H1 (cell line): ENCODE data around the gene NBAS. TPM values are rescaled to one million over a fixed set of nuclear protein-coding genes. Genes with fewer than 3 reads are reported as not detected.

Source experiments
- CTCF ChIA-PET: fragments of 300-600 bp; sonication (Branson Sonifier 250); formaldehyde crosslinking; loops from one replicate; lab custom pipeline; 2021; ENCODE audit not compliant: partially characterized antibody; lab: Charles Lee
- POLR2A ChIA-PET: fragments of 300-600 bp; sonication (Branson Sonifier 250); formaldehyde crosslinking; loops from one replicate; lab custom pipeline; 2021; ENCODE audit warnings: inconsistent platforms; ENCODE audit not compliant: partially characterized antibody; lab: Charles Lee
- DNase-seq, 2 experiments: peaks; one replicate each; pipeline versions ENCODE4 v3.0.0 to v3.0.0-alpha.2; 2010 to 2022; ENCODE audit warnings: low spot score in 2 of 2, low read depth in 1 of 2, mixed read lengths in 1 of 2
- FAIRE-seq: peaks from 2 replicates; lab custom pipeline; 2011; peaks lifted over from hg19 to GRCh38; lab: Jason Lieb, UNC
- H2AFZ ChIP-seq: 2 replicates; pipeline ENCODE4 v1.8.1; 2012; ENCODE audit warnings: low read length, inconsistent platforms
- H2AK5ac ChIP-seq: 2 replicates; pipeline ENCODE4 v1.6.1; 2013; ENCODE audit warnings: low read depth, low read length
- H2BK120ac ChIP-seq: replicated peaks from 2 replicates; pipeline ENCODE3; 2013; ENCODE audit warnings: low read depth, low read length, inconsistent platforms
- H2BK12ac ChIP-seq: 2 replicates; pipeline ENCODE4 v1.6.1; 2013; ENCODE audit warnings: low read depth, low read length
- H2BK15ac ChIP-seq: 2 replicates; pipeline ENCODE4 v1.6.1; 2013; ENCODE audit warnings: low read length
- H2BK20ac ChIP-seq: 2 replicates; pipeline ENCODE4 v1.6.1; 2013; ENCODE audit warnings: low read length
- H2BK5ac ChIP-seq: 2 replicates; pipeline ENCODE4 v1.6.1; 2013; ENCODE audit warnings: low read depth, low read length
- H3K14ac ChIP-seq: 2 replicates; pipeline ENCODE4 v1.6.1; 2013; ENCODE audit warnings: inconsistent platforms; ENCODE audit not compliant: insufficient read length
- H3K18ac ChIP-seq: 2 replicates; pipeline ENCODE4 v1.6.1; 2013; ENCODE audit warnings: low read length; ENCODE audit errors: extremely low read depth
- H3K23ac ChIP-seq: 2 replicates; pipeline ENCODE4 v1.6.1; 2013; ENCODE audit warnings: inconsistent platforms; ENCODE audit not compliant: insufficient read length
- H3K23me2 ChIP-seq: 2 replicates; pipeline ENCODE4 v1.6.1; 2013; ENCODE audit warnings: low read depth, low read length
- H3K27ac ChIP-seq: 2 replicates; pipeline ENCODE4 v1.6.1; 2011; ENCODE audit warnings: low read depth, low read length, inconsistent platforms
- H3K27me3 ChIP-seq, 4 experiments: replicated peaks in 1 of 4; 1 replicate in 1 of 4; 2 replicates in 3 of 4; pipeline versions ENCODE4 v1.6.1 to v1.8.1; 2011 to 2013; ENCODE audit warnings: low read length in 3 of 4, mild to moderate bottlenecking in 3 of 4, inconsistent platforms in 2 of 4, mixed read lengths in 2 of 4, moderate library complexity in 1 of 4; ENCODE audit not compliant: control insufficient read depth in 3 of 4, insufficient read depth in 3 of 4; ENCODE audit errors: extremely low read depth in 1 of 4
- H3K36me3 ChIP-seq, 4 experiments: 2 replicates each; pipeline versions ENCODE4 v1.6.1 to v1.8.1; 2011 to 2013; ENCODE audit warnings: mild to moderate bottlenecking in 4 of 4, low read length in 3 of 4, moderate library complexity in 2 of 4, control low read depth in 1 of 4, inconsistent platforms in 1 of 4; ENCODE audit not compliant: insufficient read depth in 4 of 4, control insufficient read depth in 2 of 4
- H3K4ac ChIP-seq: replicated peaks from 2 replicates; pipeline ENCODE3; 2013; ENCODE audit warnings: low read length, low read depth, mixed read lengths, inconsistent platforms; ENCODE audit not compliant: insufficient read length
- H3K4me1 ChIP-seq, 4 experiments: replicated peaks in 1 of 4; 1 replicate in 1 of 4; 2 replicates in 3 of 4; pipeline versions ENCODE4 v1.6.1 to v1.8.1; 2011 to 2013; ENCODE audit warnings: low read length in 3 of 4, inconsistent platforms in 2 of 4, mixed read lengths in 1 of 4; ENCODE audit not compliant: insufficient read depth in 4 of 4, control insufficient read depth in 3 of 4
- H3K4me2 ChIP-seq, 2 experiments: 2 replicates each; pipeline versions ENCODE4 v1.6.1 to v1.8.1; 2011 to 2013; ENCODE audit warnings: low read depth in 2 of 2, low read length in 2 of 2, control low read depth in 1 of 2, inconsistent platforms in 1 of 2, mild to moderate bottlenecking in 1 of 2; ENCODE audit not compliant: insufficient read depth in 1 of 2
- H3K4me3 ChIP-seq, 4 experiments: fragments of 200-600, 300-600 bp in 1 of 4; sonication (generic), shearing (Covaris generic), sonication (Bioruptor Twin) in 1 of 4; 2 replicates each; pipeline versions ENCODE4 v1.5.1 to v1.8.1; 2011 to 2016; ENCODE audit warnings: low read length in 4 of 4, low read depth in 3 of 4, control low read depth in 2 of 4, inconsistent platforms in 2 of 4, mild to moderate bottlenecking in 2 of 4, mixed read lengths in 1 of 4, moderate library complexity in 1 of 4; ENCODE audit not compliant: insufficient read depth in 2 of 4; ENCODE audit errors: extremely low read depth in 1 of 4
- H3K56ac ChIP-seq: replicated peaks from 2 replicates; pipeline ENCODE3; 2013; ENCODE audit warnings: low read depth, mild to moderate bottlenecking, mixed read lengths, low read length, inconsistent platforms; ENCODE audit not compliant: insufficient read length
- H3K79me1 ChIP-seq: 2 replicates; pipeline ENCODE4 v1.6.1; 2013; ENCODE audit warnings: low read depth, low read length, control low read depth
- H3K79me2 ChIP-seq, 2 experiments: 2 replicates each; pipeline versions ENCODE4 v1.6.1 to v1.8.1; 2012 to 2013; ENCODE audit warnings: low read length in 2 of 2, mild to moderate bottlenecking in 2 of 2, inconsistent platforms in 1 of 2; ENCODE audit not compliant: insufficient read depth in 2 of 2, control insufficient read depth in 1 of 2
- H3K9ac ChIP-seq, 4 experiments: replicated peaks in 1 of 4; 1 replicate in 1 of 4; 2 replicates in 3 of 4; pipeline versions ENCODE4 v1.6.1 to v1.8.1; 2011 to 2013; ENCODE audit warnings: low read depth in 3 of 4, low read length in 3 of 4, control low read depth in 2 of 4, mild to moderate bottlenecking in 2 of 4, moderate library complexity in 2 of 4, inconsistent platforms in 1 of 4; ENCODE audit errors: extremely low read depth in 1 of 4
- H3K9me3 ChIP-seq, 2 experiments: 2 replicates each; pipeline versions ENCODE4 v1.6.1 to v1.8.1; 2012 to 2013; ENCODE audit warnings: mild to moderate bottlenecking in 2 of 2, moderate library complexity in 2 of 2, control low read depth in 1 of 2, inconsistent platforms in 1 of 2, low read depth in 1 of 2, low read length in 1 of 2, mixed read lengths in 1 of 2; ENCODE audit not compliant: insufficient read depth in 2 of 2
- H4K20me1 ChIP-seq, 2 experiments: replicated peaks in 1 of 2; 2 replicates each; pipeline versions ENCODE3 to v1.8.1; 2011 to 2013; ENCODE audit warnings: inconsistent platforms in 2 of 2, low read length in 2 of 2, mild to moderate bottlenecking in 1 of 2; ENCODE audit not compliant: insufficient read depth in 2 of 2, control insufficient read depth in 1 of 2
- H4K5ac ChIP-seq: 2 replicates; pipeline ENCODE4 v1.6.1; 2013; ENCODE audit warnings: low read length, low read depth, mixed read lengths, inconsistent platforms; ENCODE audit not compliant: insufficient read length
- H4K8ac ChIP-seq: 2 replicates; pipeline ENCODE4 v1.8.0; 2013; ENCODE audit warnings: mild to moderate bottlenecking, moderate library complexity, low read length, inconsistent platforms; ENCODE audit not compliant: insufficient read depth; ENCODE audit errors: extremely low read depth
- H4K91ac ChIP-seq: replicated peaks from 2 replicates; pipeline ENCODE3; 2013; ENCODE audit warnings: low read length, mixed read lengths, inconsistent platforms; ENCODE audit not compliant: insufficient read length
- CEBPB ChIP-seq: IDR thresholded peaks from 2 replicates; pipeline ENCODE4 v1.6.1; 2012; ENCODE audit warnings: low read depth, low read length
- JUND ChIP-seq: IDR thresholded peaks from 2 replicates; pipeline ENCODE4 v1.6.1; 2011; ENCODE audit warnings: mild to moderate bottlenecking, improper control_type of control experiment, low read length
- MAX ChIP-seq: IDR thresholded peaks from 2 replicates; pipeline ENCODE4 v1.6.1; 2012; ENCODE audit warnings: inconsistent platforms
- RAD21 ChIP-seq, 2 experiments: IDR thresholded peaks in 1 of 2; conservative IDR thresholded peaks in 1 of 2; 2 replicates each; pipeline ENCODE4 v1.6.1; 2011; ENCODE audit warnings: low read depth in 2 of 2, low read length in 2 of 2, improper control_type of control experiment in 1 of 2, inconsistent platforms in 1 of 2, mild to moderate bottlenecking in 1 of 2, moderate library complexity in 1 of 2
- RXRA ChIP-seq: IDR thresholded peaks from 2 replicates; pipeline ENCODE4 v1.6.1; 2011; ENCODE audit warnings: low read depth, mild to moderate bottlenecking, low read length, moderate library complexity; ENCODE audit not compliant: insufficient read depth
- SP2 ChIP-seq: IDR thresholded peaks from 2 replicates; pipeline ENCODE4 v1.6.1; 2012; ENCODE audit warnings: mild to moderate bottlenecking, low read length, inconsistent platforms
- WGBS, 2 experiments: shearing (Covaris generic) in 1 of 2; methylation state at CpG; one replicate each; pipeline versions ENCODE4 v1.1.6 to v1.1.7; 2013 to 2015; ENCODE audit warnings: low lambda C conversion rate in 2 of 2, mixed read lengths in 2 of 2, inconsistent platforms in 1 of 2, low coverage in 1 of 2, missing lambda C conversion rate in 1 of 2; ENCODE audit not compliant: insufficient replicate concordance in 2 of 2, insufficient coverage in 1 of 2, insufficient read length in 1 of 2; ENCODE audit errors: extremely low coverage in 1 of 2, missing lambda C conversion rate in 1 of 2; 5-methylcytosine and 5-hydroxymethylcytosine counted together
- polyA plus RNA-seq, 7 experiments: library from polyadenylated mRNA; depleted of rRNA in 3 of 7; stranded (reverse) in 5 of 7; unstranded in 2 of 7; fragments of >200 nt in 5 of 7; fragments of 200-250 nt in 2 of 7; gene quantifications; 1 replicate in 5 of 7; 2 replicates in 1 of 7; 4 replicates in 1 of 7; pipeline versions ENCODE4 v1.2.1 to v1.2.3, GENCODE V29; 2011 to 2013; ENCODE audit warnings: missing spikeins in 2 of 7, mixed read lengths in 2 of 7
- total RNA-seq: library from RNA; stranded (reverse); fragmentation: NEBNext Ultra II Directional; extraction: Animal tissue kit (Norgen Biotek cat#: 25700); gene quantifications from 2 replicates; pipeline ENCODE4 v1.2.1, GENCODE V29; 2021
- TF ChIP-seq, protein P1 (sequence below), 3 experiments: IDR thresholded peaks; 1 replicate in 2 of 3; 2 replicates in 1 of 3; pipeline versions ENCODE4 v1.5.1 to v1.6.1; 2011; ENCODE audit warnings: low read length in 3 of 3, mild to moderate bottlenecking in 3 of 3, inconsistent platforms in 2 of 3, low read depth in 1 of 3, moderate library complexity in 1 of 3; ENCODE audit not compliant: insufficient read depth in 1 of 3; ENCODE audit errors: control extremely low read depth in 1 of 3

The NBAS gene
- total and polyA plus RNA-seq, 2 of the 8 experiments (the other 6 are each of a cell fraction or from before 2014, with no cell fraction given), result 19.6 to 34.8 TPM

DNA sequence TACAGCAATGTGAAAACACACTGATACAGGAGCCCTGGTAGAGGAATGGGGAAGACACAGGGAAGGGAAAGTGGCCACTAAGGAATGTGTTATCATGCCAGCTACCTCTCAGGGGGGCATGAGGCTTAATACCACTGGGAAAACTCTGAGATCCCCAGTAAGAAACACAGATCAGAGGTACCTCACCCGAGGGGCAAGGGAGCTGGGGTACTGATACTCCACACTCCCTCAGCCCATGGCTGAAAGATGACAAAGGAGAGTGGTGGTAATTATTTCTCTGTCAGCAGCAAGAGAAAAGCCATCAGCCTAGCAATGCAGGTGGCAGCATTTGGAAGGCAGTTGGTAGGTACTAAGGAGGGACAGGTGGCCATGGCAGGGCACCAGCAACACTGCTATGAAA is 434.8 kb downstream of the NBAS start:
- Histone ChIP-seq H3K18ac (no peak overlapping the region), H2AFZ (no peak overlapping the region), H4K20me1 (no peaks in the 10 kb centered on the region), H3K14ac (no peak overlapping the region), H3K9ac (no peak overlapping the region)
- POLR2A ChIA-PET, result no interaction called here
- TF ChIP-seq JUND (no peak), RXRA (no peak), MAX (no peak), RAD21 (IDR thresholded peaks at IDR 0.05 in 1 of 2, conservative IDR thresholded peaks at IDR 0.05 in 1 of 2; ENCODE audit: low read depth in 2 of 2, low read length in 2 of 2) (no peak), SP2 (no peak), CEBPB (no peak)
- TF ChIP-seq, protein P1, sequence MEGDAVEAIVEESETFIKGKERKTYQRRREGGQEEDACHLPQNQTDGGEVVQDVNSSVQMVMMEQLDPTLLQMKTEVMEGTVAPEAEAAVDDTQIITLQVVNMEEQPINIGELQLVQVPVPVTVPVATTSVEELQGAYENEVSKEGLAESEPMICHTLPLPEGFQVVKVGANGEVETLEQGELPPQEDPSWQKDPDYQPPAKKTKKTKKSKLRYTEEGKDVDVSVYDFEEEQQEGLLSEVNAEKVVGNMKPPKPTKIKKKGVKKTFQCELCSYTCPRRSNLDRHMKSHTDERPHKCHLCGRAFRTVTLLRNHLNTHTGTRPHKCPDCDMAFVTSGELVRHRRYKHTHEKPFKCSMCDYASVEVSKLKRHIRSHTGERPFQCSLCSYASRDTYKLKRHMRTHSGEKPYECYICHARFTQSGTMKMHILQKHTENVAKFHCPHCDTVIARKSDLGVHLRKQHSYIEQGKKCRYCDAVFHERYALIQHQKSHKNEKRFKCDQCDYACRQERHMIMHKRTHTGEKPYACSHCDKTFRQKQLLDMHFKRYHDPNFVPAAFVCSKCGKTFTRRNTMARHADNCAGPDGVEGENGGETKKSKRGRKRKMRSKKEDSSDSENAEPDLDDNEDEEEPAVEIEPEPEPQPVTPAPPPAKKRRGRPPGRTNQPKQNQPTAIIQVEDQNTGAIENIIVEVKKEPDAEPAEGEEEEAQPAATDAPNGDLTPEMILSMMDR (IDR thresholded peaks at IDR 0.05; ENCODE audit: control extremely low read depth in 1 of 3, insufficient read depth in 1 of 3, low read depth in 1 of 3, low read length in 3 of 3), result no peak
- TF ChIP-seq, all 59 proteins: peak for 0
- Histone ChIP-seq H2BK20ac (no peak overlapping the region), H3K27ac (no peak overlapping the region), H3K23me2 (no peaks in the 10 kb centered on the region), H2BK12ac (no peak overlapping the region), H2AK5ac (no peak overlapping the region), H3K9me3 (peaks cover 0 to 2% of the 10 kb centered on the region in 2 experiments; a peak in 1 of 4 replicates), H3K4me3 (no peak overlapping the region), H2BK5ac (no peak overlapping the region), H3K27me3 (no peaks in the 10 kb centered on the region), H3K56ac (no peak overlapping the region), H2BK15ac (no peak overlapping the region), H3K79me1 (no peaks in the 10 kb centered on the region), H4K8ac (no peak overlapping the region), H3K4me1 (no peaks in the 10 kb centered on the region; a peak in 2 of 7 replicates), H4K91ac (no peak overlapping the region), H4K5ac (no peak overlapping the region), H3K79me2 (no peaks in the 10 kb centered on the region), H3K23ac (no peak overlapping the region), H3K4me2 (no peak overlapping the region), H2BK120ac (no peak overlapping the region), H3K36me3 (no peaks in the 10 kb centered on the region), H3K4ac (no peak overlapping the region)
- DNase-seq (no peak), FAIRE-seq (no peak)
- WGBS, 2 experiments, result 85% methylated on average over 1 of the region's 1 CpG; no CpG with 5 or more reads in 1 of the 2 experiments
- CTCF ChIA-PET, result interaction anchor here (0.8 to 1.4 kb wide), 4 partner anchors 20 to 451 kb away, joined by 3 to 4 read pairs (median 4); no protein-coding TSS in a partner anchor
